H1 (cell line): ENCODE results near the gene HLA-F. TPM values are rescaled to one million over a fixed set of nuclear protein-coding genes. Genes with fewer than 3 reads are reported as not detected.

ENCODE experiments used
- JUND ChIP-seq: IDR thresholded peaks from 2 replicates; pipeline ENCODE4 v1.6.1; 2011; ENCODE audit warnings: mild to moderate bottlenecking, improper control_type of control experiment, low read length
- SRF ChIP-seq: IDR thresholded peaks from 2 replicates; pipeline ENCODE4 v1.6.1; 2011; ENCODE audit warnings: mild to moderate bottlenecking, low read depth, low read length, moderate library complexity
- TCF12 ChIP-seq: IDR thresholded peaks from 2 replicates; pipeline ENCODE4 v1.6.1; 2011; ENCODE audit warnings: low read depth, mild to moderate bottlenecking, low read length
- polyA plus RNA-seq, 7 experiments: library from polyadenylated mRNA; depleted of rRNA in 3 of 7; stranded (reverse) in 5 of 7; unstranded in 2 of 7; fragments of >200 nt in 5 of 7; fragments of 200-250 nt in 2 of 7; gene quantifications; 1 replicate in 5 of 7; 2 replicates in 1 of 7; 4 replicates in 1 of 7; pipeline versions ENCODE4 v1.2.1 to v1.2.3, GENCODE V29; 2011 to 2013; ENCODE audit warnings: missing spikeins in 2 of 7, mixed read lengths in 2 of 7
- total RNA-seq: library from RNA; stranded (reverse); fragmentation: NEBNext Ultra II Directional; extraction: Animal tissue kit (Norgen Biotek cat#: 25700); gene quantifications from 2 replicates; pipeline ENCODE4 v1.2.1, GENCODE V29; 2021

The HLA-F gene
- total and polyA plus RNA-seq, 2 of the 8 experiments (the other 6 are each of a cell fraction or from before 2014, with no cell fraction given) = 9.6 to 11.7 TPM

- TF ChIP-seq JUND (no peak), TCF12 (no peak), SRF (no peak)
Measured at GRCh38 chr6:29769336-29769735, 46.1 kb downstream of the HLA-F start (continued).
